PC-9 (cell line): ENCODE data around the gene ZDHHC14. TPM values are rescaled to one million over a fixed set of nuclear protein-coding genes. Genes with fewer than 3 reads are reported as not detected.

Source experiments
- BruUV-seq: library from RNA; stranded (reverse); fragments of 400-500 nt; replicated peaks from 2 replicates; lab custom pipeline; 2021; lab: Mats Ljungman, UMichigan
- CTCF ChIA-PET: fragments of 300-600 bp; sonication (Branson Sonifier 250); formaldehyde crosslinking; loops from one replicate; lab custom pipeline; 2022; ENCODE audit warnings: antibody characterized with exemption; lab: Charles Lee
- POLR2A ChIA-PET: fragments of 300-600 bp; sonication (Branson Sonifier 250); formaldehyde crosslinking; loops from one replicate; lab custom pipeline; 2022; ENCODE audit warnings: antibody characterized with exemption; ENCODE audit not compliant: unreplicated experiment; lab: Charles Lee
- DNase-seq, 2 experiments: peaks; one replicate each; pipeline versions ENCODE4 v3.0.0 to v3.0.0-alpha.2; 2015 to 2022; ENCODE audit warnings: mixed read lengths in 1 of 2
- H2AFZ ChIP-seq: fragments of 200-600 bp; sonication (generic); 2 replicates; pipeline ENCODE4 v1.8.1; 2017; ENCODE audit warnings: antibody characterized with exemption
- H3F3A ChIP-seq: fragments of 200-600 bp; sonication (generic); 2 replicates; pipeline ENCODE4 v1.8.1; 2017; ENCODE audit warnings: antibody characterized with exemption, mild to moderate bottlenecking, low read depth; ENCODE audit not compliant: insufficient read depth
- H3K27ac ChIP-seq: fragments of 200-600 bp; sonication (generic); 2 replicates; pipeline ENCODE4 v1.6.1; 2016; ENCODE audit warnings: mixed run types
- H3K27me3 ChIP-seq: fragments of 200-600 bp; sonication (generic); 2 replicates; pipeline ENCODE4 v1.6.1; 2016; ENCODE audit warnings: low read depth, mixed run types; ENCODE audit not compliant: insufficient read depth
- H3K36me3 ChIP-seq: fragments of 200-600 bp; sonication (generic); 2 replicates; pipeline ENCODE4 v1.6.1; 2016; ENCODE audit warnings: low read depth, mixed run types
- H3K4me1 ChIP-seq: fragments of 200-600 bp; sonication (generic); replicated peaks from 2 replicates; pipeline ENCODE4 v1.6.1; 2016; ENCODE audit warnings: mixed run types; ENCODE audit not compliant: insufficient read depth
- H3K4me2 ChIP-seq: fragments of 200-600 bp; sonication (generic); 2 replicates; pipeline ENCODE4 v1.6.1; 2017; ENCODE audit warnings: mixed run types
- H3K4me3 ChIP-seq: fragments of 200-600 bp; sonication (generic); 2 replicates; pipeline ENCODE4 v1.6.1; 2016; ENCODE audit warnings: mixed run types
- H3K79me2 ChIP-seq: fragments of 200-600 bp; sonication (generic); 2 replicates; pipeline ENCODE4 v1.6.1; 2017; ENCODE audit warnings: low read depth, mixed run types
- H3K9me2 ChIP-seq: fragments of 200-600 bp; sonication (generic); 2 replicates; pipeline ENCODE4 v1.8.1; 2017; ENCODE audit warnings: mild to moderate bottlenecking; ENCODE audit not compliant: insufficient read depth
- H3K9me3 ChIP-seq: fragments of 200-600 bp; sonication (generic); 2 replicates; pipeline ENCODE4 v1.8.1; 2016; ENCODE audit warnings: low read depth; ENCODE audit not compliant: insufficient read depth
- H4K20me1 ChIP-seq: fragments of 200-600 bp; sonication (generic); 2 replicates; pipeline ENCODE4 v1.8.1; 2017; ENCODE audit not compliant: insufficient read depth
- CTCF ChIP-seq: fragments of 200-600 bp; sonication (generic); conservative IDR thresholded peaks from 2 replicates; pipeline ENCODE4 v1.6.1; 2017; ENCODE audit warnings: mixed run types, antibody characterized with exemption, mild to moderate bottlenecking, moderate library complexity
- EZH2 ChIP-seq: fragments of 200-600 bp; sonication (generic); IDR thresholded peaks from 2 replicates; pipeline ENCODE4 v1.8.0; 2017; ENCODE audit warnings: antibody characterized with exemption, low read depth
- intact Hi-C: fragments of 100-400 bp; cut with micrococcal nuclease; formaldehyde crosslinking; loops from one replicate; pipeline ENCODE4 v1.10.0; 2022; ENCODE audit not compliant: unreplicated experiment
- total RNA-seq: library from RNA; stranded (reverse); gene quantifications from 2 replicates; pipeline ENCODE4 v1.2.3, GENCODE V29; 2021

The ZDHHC14 gene
- total RNA-seq, 1 experiment from 2014 or later: 5.6 TPM

- ChIA-PET CTCF (no interaction called here), POLR2A (no interaction called here)
- intact Hi-C loops: no loop called here
- H3K4me1 ChIP-seq: peaks cover 37% of the 10 kb centered on the region
- H2AFZ ChIP-seq: no peak overlapping the region
- no peaks in the 10 kb centered on the region for H3K36me3 ChIP-seq
- no peak overlapping the region for H3K4me2 ChIP-seq
- no peaks in the 10 kb centered on the region for H3K79me2 ChIP-seq
- no peak overlapping the region for H3K27ac ChIP-seq
- peaks cover 31% of the 10 kb centered on the region for H3F3A ChIP-seq
- DNase-seq: no peak
- no peaks in the 10 kb centered on the region for H3K27me3 ChIP-seq
- TF ChIP-seq EZH2: no peak
- TF ChIP-seq CTCF: no peak
- no peaks in the 10 kb centered on the region for H3K9me3 ChIP-seq
- no peaks in the 10 kb centered on the region for H4K20me1 ChIP-seq
- no peak overlapping the region for H3K4me3 ChIP-seq
- no TSS peak for BruUV-seq
- H3K9me2 ChIP-seq: no peaks in the 10 kb centered on the region
These were observed 230.4 kb downstream of the ZDHHC14 start for GRCh38 chr6:157611406-157611805.

- no peaks in the 10 kb centered on the region for H4K20me1 ChIP-seq
- H3K9me3 ChIP-seq: no peaks in the 10 kb centered on the region
- no peaks in the 10 kb centered on the region for H3K79me2 ChIP-seq
- no peaks in the 10 kb centered on the region for H3K36me3 ChIP-seq
- peaks cover 37% of the 10 kb centered on the region for H3K4me1 ChIP-seq
- no peaks in the 10 kb centered on the region for H3K9me2 ChIP-seq
- CTCF ChIA-PET: no interaction called here
- TF ChIP-seq EZH2 (no peak), CTCF (no peak)
- intact Hi-C loops: no loop called here
- peak overlapping the region; percentile 95 for H3K27ac ChIP-seq
- peak overlapping the region; percentile 70 for H3K4me2 ChIP-seq
- peak; percentile 18 to 90 for DNase-seq
- H3F3A ChIP-seq: peaks cover 31% of the 10 kb centered on the region
- H3K27me3 ChIP-seq: no peaks in the 10 kb centered on the region
- no TSS peak for BruUV-seq
- peak overlapping the region; percentile 47 for H3K4me3 ChIP-seq
- POLR2A ChIA-PET: interaction anchor here (0.6 kb wide), 2 partner anchors 128 to 563 kb away, joined by 3 to 5 read pairs; no protein-coding TSS in a partner anchor
- H2AFZ ChIP-seq: peak overlapping the region; percentile 63; the same call in 1 of the 2 replicates
These were observed 232.1 kb downstream of the ZDHHC14 start for GRCh38 chr6:157613011-157613522.

GRCh38 chr6:157614026-157614568 lies 233.1 kb downstream of the ZDHHC14 start:
- ChIA-PET POLR2A (no interaction called here), CTCF (interaction anchor here (0.6 kb wide), 1 partner anchor 291 kb away, joined by 3 read pairs; no protein-coding TSS in a partner anchor)
- DNase-seq: peak in 1 of 2 experiments; percentile 67
- no peaks in the 10 kb centered on the region for H3K36me3 ChIP-seq
- no peaks in the 10 kb centered on the region for H3K27me3 ChIP-seq
- H3K4me2 ChIP-seq: peak overlapping the region; percentile 70
- no TSS peak for BruUV-seq
- no peaks in the 10 kb centered on the region for H3K9me3 ChIP-seq
- H4K20me1 ChIP-seq: no peaks in the 10 kb centered on the region
- no peak for TF ChIP-seq EZH2
- peak; percentile 34; the same call in 1 of the 2 replicates for TF ChIP-seq CTCF
- H2AFZ ChIP-seq: no peak overlapping the region; the same call in 1 of the 2 replicates
- peaks cover 31% of the 10 kb centered on the region for H3F3A ChIP-seq
- no peak overlapping the region; the same call in 1 of the 2 replicates for H3K4me3 ChIP-seq
- peak overlapping the region; percentile 95 for H3K27ac ChIP-seq
- no peaks in the 10 kb centered on the region for H3K9me2 ChIP-seq
- H3K79me2 ChIP-seq: no peaks in the 10 kb centered on the region
- intact Hi-C loops: no loop called here
- peaks cover 37% of the 10 kb centered on the region for H3K4me1 ChIP-seq
